DLD1 (cell line): Measurements from ENCODE around the gene ZBTB7C.

Experiments
- in situ Hi-C: cut with HindIII; loops from 2 replicates; pipeline ENCODE4 v1.10.0; 2017; ENCODE audit warnings: low sequenced_read_pairs

Gene ZBTB7C

DNA sequence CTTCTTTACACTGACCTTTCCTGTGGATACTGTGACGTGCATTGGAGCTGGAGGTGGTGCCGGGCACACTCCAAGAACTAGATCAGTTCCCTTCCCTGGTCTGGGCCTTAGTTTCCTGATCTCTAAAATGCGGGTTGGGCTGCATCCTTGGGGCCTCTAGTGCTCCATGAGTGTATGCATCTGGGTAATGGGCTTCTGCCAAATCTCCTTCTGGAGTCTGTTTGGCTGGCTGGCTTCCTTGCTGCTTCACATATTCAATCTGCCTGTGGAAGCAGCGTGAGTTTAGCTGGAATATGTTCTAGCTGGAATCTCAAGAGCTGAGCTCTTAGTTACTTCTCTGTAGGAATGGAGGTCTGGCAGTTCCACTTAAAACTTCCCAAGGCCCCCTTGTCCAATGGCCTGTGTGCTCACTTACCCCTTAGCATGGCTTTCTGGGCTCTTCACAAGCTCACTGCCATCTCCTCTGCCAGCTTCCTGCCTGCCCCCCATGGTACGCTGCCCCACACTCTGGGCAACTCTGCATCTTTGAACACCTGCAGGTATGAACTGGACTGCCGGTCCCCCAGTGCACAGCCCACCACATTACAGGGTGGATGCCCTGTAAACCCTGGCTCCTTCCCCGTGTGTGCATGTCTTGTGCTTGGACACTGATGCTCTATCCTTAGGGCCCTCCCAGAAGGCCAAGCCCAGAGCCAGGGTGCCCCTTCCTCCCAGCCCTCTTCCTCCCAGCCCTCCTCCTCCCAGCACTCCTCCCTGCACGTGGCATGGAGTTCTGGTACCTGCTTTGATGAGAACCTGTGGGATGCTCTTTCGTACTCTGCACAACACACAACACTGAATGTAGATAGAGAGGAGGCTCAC lies 375.2 kb downstream of the ZBTB7C start:
- in situ Hi-C loops, result loop anchor here (25.0 kb wide), 1 partner anchor 403 kb away; no protein-coding TSS in a partner anchor

DNA sequence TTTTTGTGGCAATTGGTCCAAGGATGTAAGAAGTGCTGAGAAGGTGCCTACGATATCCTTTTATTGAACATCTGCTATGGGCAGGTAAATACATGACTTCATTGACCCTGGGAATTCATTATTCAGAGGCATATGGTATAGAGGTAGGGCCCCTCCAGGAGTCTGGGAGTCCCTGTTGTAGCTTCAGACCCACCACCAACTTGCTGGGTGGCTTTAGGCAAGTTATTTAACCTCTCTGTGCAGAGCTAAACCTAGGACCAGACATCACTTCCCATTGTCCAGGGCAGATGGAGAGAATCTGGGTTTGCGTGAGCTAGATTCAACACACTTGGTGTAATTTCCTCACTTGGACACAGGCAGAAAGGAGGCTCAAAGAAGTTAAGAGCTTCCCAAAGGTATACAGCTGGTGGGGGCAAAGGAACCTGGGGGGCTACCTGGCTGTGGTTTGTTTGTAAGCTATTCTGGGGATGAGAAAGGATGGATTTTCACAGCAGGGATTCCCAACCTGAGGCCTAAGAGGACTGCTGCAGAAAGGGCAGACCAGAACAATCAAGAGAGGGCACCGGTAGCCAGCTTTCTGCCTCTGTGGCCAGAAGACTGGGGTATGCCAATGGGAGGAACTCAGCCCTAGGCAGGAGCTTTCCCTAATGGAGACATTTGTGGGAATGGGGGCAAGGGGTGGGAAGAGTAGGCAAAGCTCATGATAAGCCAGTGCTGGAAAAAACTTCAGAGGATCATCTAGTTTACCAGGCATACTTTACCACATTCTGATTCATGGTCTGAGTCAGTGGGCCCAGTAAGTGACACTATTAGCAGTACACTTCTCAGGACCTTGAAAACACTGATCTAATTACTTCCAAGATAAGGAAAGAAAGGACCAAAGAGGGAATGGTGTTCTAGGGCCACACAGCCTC lies 376.1 kb downstream of the ZBTB7C start:
- in situ Hi-C loops, result loop anchor here (25.0 kb wide), 1 partner anchor 404 kb away; no protein-coding TSS in a partner anchor

DNA sequence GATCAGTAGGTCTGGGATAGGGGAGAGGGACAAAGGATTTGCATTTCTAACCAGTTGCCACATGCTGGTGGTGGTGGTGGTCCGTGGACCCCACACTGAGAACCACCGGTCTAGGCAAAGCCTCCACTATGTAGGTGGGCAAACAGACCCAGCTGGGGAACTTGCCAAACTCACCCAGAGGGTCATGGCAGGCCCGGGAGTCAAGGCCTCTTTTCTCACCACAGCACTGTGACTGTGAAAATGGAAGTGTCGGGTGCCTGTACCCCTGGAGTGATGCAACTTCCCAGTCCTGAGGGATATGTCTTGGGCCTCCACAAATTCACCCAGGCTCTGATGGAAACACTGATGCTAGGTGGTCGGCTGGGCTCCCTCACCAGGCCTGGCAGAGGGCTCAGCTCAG lies 377.5 kb downstream of the ZBTB7C start:
- in situ Hi-C loops, result loop anchor here (25.0 kb wide), 1 partner anchor 406 kb away; no protein-coding TSS in a partner anchor

DNA sequence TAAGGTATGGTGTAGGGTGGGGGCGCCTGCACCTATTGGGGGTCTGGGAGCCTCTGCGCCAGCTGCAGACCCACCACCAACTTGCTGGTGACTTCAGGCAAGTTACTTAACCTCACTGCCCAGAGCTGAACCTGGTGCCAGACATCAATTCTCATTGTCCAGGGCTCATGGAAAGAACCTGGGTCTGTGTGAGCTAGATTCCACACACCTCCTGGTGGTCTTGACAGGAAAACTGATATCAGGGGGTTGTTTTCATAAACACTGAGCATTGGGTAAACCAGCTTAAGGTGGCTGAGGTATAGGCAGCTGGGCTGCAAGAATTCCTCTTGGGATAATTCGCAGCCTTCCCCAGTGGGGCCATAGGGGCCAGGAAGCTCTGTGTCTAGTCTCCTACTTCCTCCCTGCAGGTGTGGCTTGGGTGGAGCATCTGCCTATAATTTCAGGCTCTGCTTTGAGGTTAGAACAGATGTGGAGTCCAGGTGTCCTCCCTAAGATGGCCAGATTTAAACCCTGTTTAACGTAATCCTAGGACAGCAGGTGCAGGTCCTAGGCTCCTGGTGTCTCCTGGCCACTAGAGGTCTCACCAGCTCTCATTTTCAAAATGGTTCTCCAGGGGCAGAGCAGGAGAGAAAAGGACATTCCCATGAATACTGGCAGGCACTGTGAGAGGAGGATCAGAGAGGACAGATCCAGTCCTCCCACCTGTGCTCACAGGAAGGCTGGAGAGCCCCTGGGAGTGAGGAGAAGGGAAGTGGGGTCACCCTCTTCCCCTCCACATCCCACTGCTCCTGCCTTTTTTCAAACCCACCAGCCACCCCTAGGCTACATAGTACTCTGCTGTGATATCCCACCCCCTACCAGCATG lies 378.3 kb downstream of the ZBTB7C start:
- in situ Hi-C loops, result loop anchor here (25.0 kb wide), 1 partner anchor 406 kb away; no protein-coding TSS in a partner anchor

DNA sequence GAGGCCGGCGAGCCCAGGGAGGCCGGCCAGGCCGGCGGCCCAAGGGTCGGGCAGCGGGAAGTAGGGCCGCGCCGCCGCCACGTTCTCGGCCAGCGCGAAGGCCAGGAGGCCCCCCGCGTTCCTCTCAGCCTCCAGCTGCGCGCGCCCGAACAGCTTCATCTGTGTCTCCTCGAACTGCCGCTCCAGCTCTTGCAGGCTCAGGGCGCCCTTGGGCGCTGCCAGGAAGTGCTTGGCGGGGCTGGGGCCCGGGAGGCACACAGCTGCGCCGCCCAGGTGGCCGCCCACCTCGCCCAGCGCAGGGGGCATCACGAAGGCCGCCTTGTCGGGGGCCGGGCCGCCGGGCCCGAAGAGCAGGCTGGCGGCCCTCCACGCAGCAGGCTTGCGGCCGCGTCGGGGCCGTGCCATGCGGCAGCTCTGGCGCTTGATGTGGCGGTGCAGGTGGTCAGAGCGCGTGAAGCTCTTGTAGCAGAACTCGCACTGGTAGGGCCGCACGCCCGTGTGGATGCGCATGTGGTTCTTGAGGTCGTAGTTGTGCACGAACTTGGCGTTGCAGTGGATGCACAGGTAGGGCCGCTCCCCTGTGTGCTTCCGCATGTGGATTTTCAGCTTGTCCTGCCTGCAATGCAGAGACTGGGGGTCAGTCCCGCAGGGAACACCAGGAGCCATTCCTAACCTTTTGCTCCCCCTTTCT lies 379.7 kb downstream of the ZBTB7C start:
- in situ Hi-C loops, result loop anchor here (25.0 kb wide), 1 partner anchor 408 kb away; no protein-coding TSS in a partner anchor

DNA sequence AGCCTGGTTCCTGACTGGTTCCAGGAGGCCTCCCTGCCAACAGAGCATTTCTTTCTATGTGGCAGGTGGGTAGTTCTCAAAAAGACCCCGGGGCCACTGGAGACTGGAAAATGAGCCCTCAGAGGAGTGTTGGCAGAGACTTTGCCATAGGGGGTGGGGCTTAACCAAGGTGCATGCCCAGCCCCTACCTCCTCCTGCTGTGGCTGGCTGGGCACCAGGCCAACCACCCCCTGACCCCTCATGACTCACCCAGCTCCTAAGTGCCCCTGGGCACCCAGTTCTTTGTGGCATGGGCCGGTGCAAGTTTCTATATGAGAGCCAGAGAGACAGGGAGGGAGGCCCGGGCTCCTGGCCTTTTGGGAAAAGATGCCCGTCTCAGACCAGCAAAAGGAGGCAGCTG lies 380.5 kb downstream of the ZBTB7C start:
- in situ Hi-C loops, result loop anchor here (25.0 kb wide), 1 partner anchor 409 kb away; no protein-coding TSS in a partner anchor

DNA sequence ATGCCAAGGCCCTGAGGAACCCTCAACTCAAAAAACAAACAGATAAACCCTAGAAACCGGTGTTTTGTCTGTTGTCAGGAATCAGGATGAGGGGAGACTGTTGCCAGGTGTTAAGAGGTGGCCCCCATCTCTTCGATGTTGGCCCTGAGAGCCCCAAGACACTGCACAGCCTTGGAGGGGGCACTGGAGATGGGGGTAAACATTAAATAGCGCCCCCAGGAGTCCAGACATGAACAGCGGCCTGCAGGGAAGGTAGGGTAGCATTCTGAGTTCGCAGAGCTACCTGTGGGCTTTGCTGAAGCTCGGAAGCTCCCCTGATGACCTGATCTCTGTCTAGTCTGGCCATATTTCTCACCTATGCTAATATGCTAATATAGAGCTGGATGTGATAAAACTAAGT lies 381.1 kb downstream of the ZBTB7C start:
- in situ Hi-C loops, result loop anchor here (25.0 kb wide), 1 partner anchor 409 kb away; no protein-coding TSS in a partner anchor

DNA sequence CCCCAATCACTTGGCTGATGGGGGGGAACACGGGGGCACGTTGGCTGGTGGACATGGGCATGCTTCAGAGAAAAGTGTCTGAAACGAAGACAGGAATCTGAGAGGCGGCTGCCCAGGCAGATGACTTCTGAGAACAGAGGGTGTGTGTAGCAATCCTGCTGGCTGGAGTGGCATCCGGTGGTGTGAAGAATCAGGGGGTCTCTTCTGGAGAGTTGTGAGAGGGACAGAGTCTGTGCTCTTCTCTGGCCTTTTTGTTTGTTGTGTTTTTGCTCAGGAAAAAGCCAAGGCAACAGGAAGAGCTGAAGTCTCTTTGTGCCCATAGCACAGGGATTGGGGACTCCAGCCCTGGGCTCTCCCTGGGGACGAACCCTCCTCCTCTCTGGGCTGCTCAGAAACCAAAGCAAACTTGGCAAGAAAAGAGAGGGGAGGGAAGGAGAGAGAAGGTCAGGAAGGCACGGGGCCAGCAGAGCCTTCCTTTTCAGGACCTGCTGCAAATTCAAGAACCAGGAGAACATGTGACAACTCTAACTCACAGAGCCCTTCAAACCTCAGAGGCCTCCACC lies 381.7 kb downstream of the ZBTB7C start:
- in situ Hi-C loops, result loop anchor here (25.0 kb wide), 1 partner anchor 410 kb away; no protein-coding TSS in a partner anchor

DNA sequence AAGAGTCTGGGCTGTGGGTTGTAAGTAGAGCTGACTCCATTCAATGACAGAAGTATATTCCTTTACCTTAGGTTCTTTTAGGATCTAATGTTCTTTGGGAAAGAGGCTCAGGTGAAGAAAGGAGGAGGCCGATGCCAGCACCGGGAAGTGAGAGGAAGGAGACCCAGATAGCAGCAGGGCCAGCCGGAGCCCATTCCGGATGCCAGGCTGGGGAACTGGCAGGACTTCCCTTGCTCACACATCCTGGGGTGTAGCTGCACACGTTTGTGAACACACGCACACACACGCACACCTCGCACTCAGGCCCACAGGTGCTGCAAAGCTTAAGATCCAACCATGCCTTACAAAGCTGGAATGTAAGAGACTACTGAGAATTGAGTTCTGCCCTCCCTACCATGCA lies 383.0 kb downstream of the ZBTB7C start:
- in situ Hi-C loops, result loop anchor here (25.0 kb wide), 1 partner anchor 411 kb away; no protein-coding TSS in a partner anchor

DNA sequence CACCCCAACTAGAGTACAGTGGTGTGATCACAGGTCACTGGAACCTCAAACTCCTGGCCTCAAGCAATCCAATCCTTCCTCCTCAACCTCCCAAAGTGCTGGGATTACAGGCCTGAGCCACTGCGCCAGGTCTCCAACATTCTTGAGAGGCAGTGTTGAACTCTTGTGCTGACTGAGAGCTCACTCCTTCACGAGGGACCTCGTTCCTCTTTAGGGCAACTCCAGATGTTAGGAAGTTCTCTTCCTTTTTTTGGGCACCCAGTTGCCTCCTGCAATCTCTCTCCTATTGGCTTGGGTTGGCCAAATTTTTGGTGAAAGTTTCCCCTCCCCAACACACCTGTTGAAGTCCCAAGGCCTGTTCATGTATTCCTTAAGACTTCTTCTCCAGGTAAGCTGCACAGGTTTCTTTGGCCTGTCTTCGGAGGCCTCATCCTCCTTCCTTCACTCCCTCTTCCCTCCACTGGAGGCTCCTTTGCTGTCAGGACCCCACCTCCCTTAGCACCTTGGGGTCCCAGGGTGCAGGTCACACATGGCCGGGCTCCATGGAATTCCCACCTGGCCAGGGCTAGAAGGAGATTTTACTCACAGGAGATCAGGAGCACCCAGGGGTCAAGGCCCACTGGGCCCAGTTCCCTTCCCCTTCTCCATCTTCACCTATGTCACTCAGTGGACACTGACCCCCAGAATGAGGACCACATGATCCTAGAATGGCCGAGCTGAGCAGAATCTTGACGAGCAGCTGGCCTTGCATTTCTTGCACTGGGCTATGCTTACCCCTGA lies 384.1 kb downstream of the ZBTB7C start:
- in situ Hi-C loops, result loop anchor here (25.0 kb wide), 1 partner anchor 412 kb away; no protein-coding TSS in a partner anchor

DNA sequence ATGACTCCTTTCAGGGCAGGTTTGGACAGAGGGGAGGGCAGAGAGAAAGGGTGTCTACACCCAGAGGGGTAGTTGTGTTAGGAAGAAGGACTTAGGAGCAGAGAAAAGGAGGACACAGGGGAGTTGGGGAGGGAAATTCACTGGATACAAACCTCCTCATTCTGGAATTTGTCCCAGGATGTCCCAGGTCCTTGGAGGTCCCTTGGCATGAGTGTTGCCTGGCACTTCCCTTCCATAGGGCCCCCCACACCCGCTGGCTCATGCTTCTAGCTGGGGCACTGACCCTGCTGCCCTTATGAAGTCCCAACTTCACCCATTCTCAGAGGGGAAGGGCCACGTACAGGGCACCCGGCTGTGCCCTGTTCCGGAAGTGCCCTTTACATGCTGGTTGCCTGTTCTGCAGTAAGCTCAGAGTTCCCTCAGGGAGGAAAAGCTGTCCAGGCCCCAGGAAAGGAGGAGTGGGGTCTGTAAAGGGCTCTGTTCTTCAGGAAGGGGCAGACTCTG lies 385.1 kb downstream of the ZBTB7C start:
- in situ Hi-C loops, result no loop called here

DNA sequence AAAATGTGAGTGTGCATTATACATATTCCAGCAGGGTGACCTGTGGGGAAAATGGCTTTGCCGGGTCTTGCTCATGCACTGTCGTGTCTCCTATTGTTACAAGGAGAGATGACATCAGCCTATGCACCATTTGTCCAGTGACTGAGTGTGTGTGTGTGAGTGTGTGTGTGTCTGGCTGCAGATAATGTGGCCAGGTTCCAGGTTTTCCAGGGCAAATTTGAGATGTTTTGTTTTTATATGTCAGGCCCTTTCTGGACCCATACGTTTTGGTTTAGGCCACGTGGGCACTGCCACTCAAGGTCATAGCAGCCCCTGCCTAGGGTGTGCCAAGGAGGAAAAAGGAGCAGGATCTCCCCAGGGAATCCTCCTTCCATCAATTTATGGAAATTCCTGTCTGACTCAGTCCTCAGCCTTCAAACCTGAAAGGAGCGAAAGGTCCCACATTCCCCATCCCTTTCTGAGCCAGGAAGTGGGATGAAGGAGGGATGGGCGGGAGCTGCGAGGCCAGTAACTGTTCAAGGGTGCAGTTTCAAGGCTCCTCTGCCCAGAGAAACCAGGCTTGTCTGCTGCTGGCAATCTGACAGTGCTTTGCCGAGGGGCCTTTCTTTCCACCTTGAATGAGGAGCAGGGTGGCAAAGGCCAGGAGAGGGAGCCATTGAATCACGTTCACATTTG lies 385.7 kb downstream of the ZBTB7C start:
- in situ Hi-C loops, result no loop called here

DNA sequence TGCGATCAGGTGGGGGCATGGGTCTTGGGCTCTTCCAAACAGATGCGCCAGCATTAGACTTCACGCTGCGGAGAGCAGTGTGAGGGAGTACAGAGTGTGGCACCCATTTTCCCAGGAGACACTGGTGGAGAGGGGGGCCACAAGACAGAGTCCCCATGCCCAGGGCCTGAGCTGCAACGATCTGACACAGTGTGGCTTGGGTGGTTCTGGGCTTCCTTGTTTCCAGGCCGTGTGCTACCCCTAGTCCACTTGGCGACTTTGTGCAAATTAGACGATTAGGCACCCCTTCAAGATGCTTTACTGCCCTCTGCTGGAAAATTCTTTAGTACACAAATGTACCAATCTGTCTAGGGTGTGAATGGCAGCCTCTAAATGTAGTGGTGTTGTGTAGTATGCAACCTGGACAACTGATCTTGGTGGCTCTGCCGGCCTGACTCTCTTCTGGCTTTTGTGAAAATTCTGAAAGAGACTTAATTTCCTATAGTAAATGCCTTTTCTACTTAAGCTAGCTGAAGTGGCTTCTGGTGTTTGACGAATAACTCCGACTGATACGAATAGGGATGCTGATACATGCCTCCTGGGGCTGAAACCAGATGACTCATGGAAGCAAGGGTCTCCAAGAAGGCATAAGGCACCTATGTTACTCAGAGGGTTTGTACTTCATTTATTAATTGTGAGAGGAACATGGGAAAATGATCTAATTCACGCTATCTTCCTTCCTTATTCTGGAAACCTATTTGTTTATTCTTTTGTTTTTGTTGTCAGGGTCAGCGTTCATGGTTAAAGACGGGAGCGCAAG lies 386.5 kb downstream of the ZBTB7C start:
- in situ Hi-C loops, result no loop called here

DNA sequence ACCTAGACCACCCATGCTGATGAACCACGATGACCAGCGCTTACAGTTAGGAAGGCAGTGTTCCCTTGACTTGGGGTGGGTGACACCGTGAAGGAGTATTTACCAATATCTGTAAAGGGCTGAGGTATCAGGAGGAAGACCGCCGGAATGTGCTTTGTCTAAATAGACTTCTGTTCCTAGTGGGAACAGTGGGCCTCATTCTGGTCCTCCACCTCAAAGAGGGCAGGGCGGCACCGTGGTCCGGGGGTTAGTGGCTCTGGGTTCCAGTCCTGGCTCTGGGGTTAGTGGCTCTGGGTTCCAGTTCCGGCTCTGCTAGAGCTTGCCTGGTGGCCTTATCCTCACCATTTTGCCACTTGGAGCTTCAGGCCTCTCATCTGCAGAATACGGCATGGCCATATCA lies 387.2 kb downstream of the ZBTB7C start:
- in situ Hi-C loops, result no loop called here

DNA sequence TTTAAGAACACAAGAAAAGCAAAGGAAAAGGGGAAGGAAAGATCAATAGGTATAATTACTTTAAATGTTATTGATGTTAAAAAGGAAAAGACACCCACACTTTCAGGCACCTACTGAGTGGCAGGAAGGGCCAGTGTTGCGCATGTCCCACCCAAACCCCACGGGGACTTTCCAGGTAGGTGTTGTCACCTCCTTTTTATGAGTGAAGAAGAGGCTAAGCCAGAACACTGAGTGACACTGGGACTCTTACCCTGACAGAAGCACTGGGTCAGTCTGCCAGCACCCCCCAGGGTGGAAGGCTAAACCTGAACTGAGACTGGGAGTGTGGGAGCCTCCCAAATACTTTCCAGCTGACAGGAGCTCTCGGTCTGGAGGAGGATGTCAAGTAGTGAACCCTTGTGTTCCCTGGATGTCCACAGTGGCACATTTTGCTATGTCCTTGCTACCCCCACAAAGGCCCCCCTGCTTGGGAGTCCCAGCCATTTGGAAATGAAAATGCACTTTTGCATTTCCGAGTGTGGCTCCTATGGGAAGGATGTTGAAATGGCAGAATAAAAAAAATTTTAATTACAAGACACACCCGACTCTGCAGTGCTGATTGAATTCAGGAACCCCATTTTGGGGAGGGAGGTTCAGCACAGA lies 387.8 kb downstream of the ZBTB7C start:
- in situ Hi-C loops, result no loop called here
